Caco-2 (cell line): ENCODE data around the gene EWSR1. TPM values are rescaled to one million over a fixed set of nuclear protein-coding genes. Genes with fewer than 3 reads are reported as not detected.

Experiments used
- BruUV-seq: library from RNA; stranded (reverse); fragments of 400-500 nt; replicated peaks from 2 replicates; lab custom pipeline; 2021; lab: Mats Ljungman, UMichigan
- CTCF ChIA-PET: fragments of 300-600 bp; sonication (Branson Sonifier 250); formaldehyde crosslinking; loops from one replicate; lab custom pipeline; 2022; ENCODE audit warnings: antibody characterized with exemption; lab: Charles Lee
- POLR2A ChIA-PET: fragments of 300-600 bp; sonication (Branson Sonifier 250); formaldehyde crosslinking; loops from one replicate; lab custom pipeline; 2022; ENCODE audit warnings: antibody characterized with exemption; lab: Charles Lee
- DNase-seq, 2 experiments: peaks; one replicate each; pipeline versions ENCODE4 v3.0.0 to v3.0.0-alpha.2; 2020 to 2022
- H3K27me3 ChIP-seq: replicated peaks from 2 replicates; pipeline ENCODE4 v1.6.0; 2011; ENCODE audit warnings: low read length; ENCODE audit not compliant: control insufficient read depth, insufficient read depth
- H3K36me3 ChIP-seq: 2 replicates; pipeline ENCODE4 v1.5.1; 2011; ENCODE audit warnings: low read length; ENCODE audit not compliant: control insufficient read depth, insufficient read depth
- H3K4me1 ChIP-seq: fragments of 250-450 bp; sonication (Bioruptor Pico); 2 replicates; pipeline ENCODE4 v1.5.1; 2020; ENCODE audit warnings: mild to moderate bottlenecking
- H3K4me3 ChIP-seq: 2 replicates; pipeline ENCODE4 v1.5.1; 2011; ENCODE audit warnings: low read depth, mild to moderate bottlenecking, control low read depth, low read length
- H3K9me3 ChIP-seq: fragments of 250-450 bp; sonication (Bioruptor Pico); 2 replicates; pipeline ENCODE4 v1.5.1; 2020; ENCODE audit warnings: mild to moderate bottlenecking, moderate library complexity
- H3K27ac Mint-ChIP-seq: one replicate; pipeline ENCODE4 v1.8.0; 2022; ENCODE audit warnings: mixed read lengths; ENCODE audit not compliant: unreplicated experiment
- H3K27me3 Mint-ChIP-seq: one replicate; pipeline ENCODE4 v1.8.0; 2022; ENCODE audit warnings: mixed read lengths; ENCODE audit not compliant: insufficient read depth, unreplicated experiment
- H3K36me3 Mint-ChIP-seq: one replicate; pipeline ENCODE4 v1.8.0; 2022; ENCODE audit warnings: mild to moderate bottlenecking, mixed read lengths; ENCODE audit not compliant: insufficient read depth, unreplicated experiment
- H3K4me1 Mint-ChIP-seq: one replicate; pipeline ENCODE4 v1.8.0; 2022; ENCODE audit warnings: low read depth, mixed read lengths; ENCODE audit not compliant: unreplicated experiment
- H3K4me3 Mint-ChIP-seq: one replicate; pipeline ENCODE4 v1.8.0; 2022; ENCODE audit warnings: mild to moderate bottlenecking, moderate library complexity, mixed read lengths; ENCODE audit not compliant: unreplicated experiment
- H3K9me3 Mint-ChIP-seq: one replicate; pipeline ENCODE4 v1.8.0; 2022; ENCODE audit warnings: mixed read lengths; ENCODE audit not compliant: unreplicated experiment
- intact Hi-C: fragments of 100-400 bp; cut with micrococcal nuclease; formaldehyde crosslinking; loops from one replicate; pipeline ENCODE4 v1.10.0; 2022; ENCODE audit not compliant: unreplicated experiment
- total RNA-seq: library from RNA; stranded (reverse); gene quantifications from 2 replicates; pipeline ENCODE4 v1.2.3, GENCODE V29; 2022
- TF ChIP-seq, protein P1 (sequence below), 2 experiments: fragments of 200-600 bp in 1 of 2; IDR thresholded peaks; 1 replicate in 1 of 2; 2 replicates in 1 of 2; pipeline versions ENCODE4 v1.5.1 to v1.8.0; 2011 to 2022; ENCODE audit warnings: antibody characterized with exemption in 1 of 2, control low read depth in 1 of 2, inconsistent platforms in 1 of 2, low read depth in 1 of 2, low read length in 1 of 2, mild to moderate bottlenecking in 1 of 2, moderate library complexity in 1 of 2; ENCODE audit not compliant: insufficient read depth in 1 of 2, severe bottlenecking in 1 of 2, unreplicated experiment in 1 of 2

The EWSR1 gene
- total RNA-seq, 1 experiment from 2014 or later, result 358 TPM

DNA sequence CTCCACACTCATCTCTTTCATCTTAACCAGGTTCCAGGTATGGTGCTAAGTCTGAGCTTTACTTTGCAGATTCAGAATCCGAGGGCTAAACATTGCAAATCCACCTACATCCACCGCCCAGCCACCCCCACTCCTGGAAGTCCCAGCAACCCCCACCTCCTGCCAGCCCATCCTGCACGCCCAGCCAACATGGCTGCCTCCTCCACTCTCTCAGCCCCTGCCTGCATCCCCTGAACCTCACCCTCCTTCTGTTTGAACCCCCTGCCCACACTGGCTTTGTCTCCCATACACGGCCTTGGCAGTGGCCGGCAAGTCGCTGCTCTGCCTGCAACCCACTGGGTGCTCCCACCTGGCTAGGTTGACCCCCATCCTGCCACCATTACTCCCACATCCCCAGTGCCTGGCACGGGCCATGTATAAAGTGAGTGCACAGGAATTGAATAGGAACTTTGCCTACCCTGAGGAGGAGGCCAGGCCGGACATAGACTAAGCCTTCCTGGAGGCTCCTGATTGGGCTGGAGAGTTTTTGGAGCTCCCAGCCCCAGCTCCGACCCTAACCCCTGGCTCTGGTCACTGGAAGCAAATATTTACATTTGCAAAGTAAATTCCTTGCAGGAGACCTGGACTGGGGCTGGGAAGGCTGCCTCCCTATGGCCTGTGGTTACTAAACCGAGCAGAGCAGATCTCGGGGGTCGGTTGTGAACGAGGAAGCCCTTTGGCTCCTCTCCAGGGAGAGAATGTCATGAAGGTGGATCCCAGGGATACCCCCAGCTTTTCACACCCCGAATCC, 48.0 kb upstream of the EWSR1 start:
- no peak overlapping the region for H3K4me3 ChIP-seq
- peak; percentile 60 to 61 for DNase-seq
- H3K36me3 ChIP-seq, result no peaks in the 10 kb centered on the region
- H3K27me3 Mint-ChIP-seq, result no peaks in the 10 kb centered on the region
- no peaks in the 10 kb centered on the region for H3K36me3 Mint-ChIP-seq
- H3K4me3 Mint-ChIP-seq, result peak overlapping the region; percentile 49
- ChIA-PET POLR2A (interaction anchor here (1.0 to 2.0 kb wide), 2 partner anchors 14 to 46 kb away, joined by 3 to 7 read pairs; partner anchors contain the start of gene EMID1), CTCF (interaction anchor here (0.6 to 2.0 kb wide), 8 partner anchors 10 to 221 kb away, joined by 3 to 15 read pairs (median 4); partner anchors contain the start of gene EMID1)
- TF ChIP-seq, protein P1, sequence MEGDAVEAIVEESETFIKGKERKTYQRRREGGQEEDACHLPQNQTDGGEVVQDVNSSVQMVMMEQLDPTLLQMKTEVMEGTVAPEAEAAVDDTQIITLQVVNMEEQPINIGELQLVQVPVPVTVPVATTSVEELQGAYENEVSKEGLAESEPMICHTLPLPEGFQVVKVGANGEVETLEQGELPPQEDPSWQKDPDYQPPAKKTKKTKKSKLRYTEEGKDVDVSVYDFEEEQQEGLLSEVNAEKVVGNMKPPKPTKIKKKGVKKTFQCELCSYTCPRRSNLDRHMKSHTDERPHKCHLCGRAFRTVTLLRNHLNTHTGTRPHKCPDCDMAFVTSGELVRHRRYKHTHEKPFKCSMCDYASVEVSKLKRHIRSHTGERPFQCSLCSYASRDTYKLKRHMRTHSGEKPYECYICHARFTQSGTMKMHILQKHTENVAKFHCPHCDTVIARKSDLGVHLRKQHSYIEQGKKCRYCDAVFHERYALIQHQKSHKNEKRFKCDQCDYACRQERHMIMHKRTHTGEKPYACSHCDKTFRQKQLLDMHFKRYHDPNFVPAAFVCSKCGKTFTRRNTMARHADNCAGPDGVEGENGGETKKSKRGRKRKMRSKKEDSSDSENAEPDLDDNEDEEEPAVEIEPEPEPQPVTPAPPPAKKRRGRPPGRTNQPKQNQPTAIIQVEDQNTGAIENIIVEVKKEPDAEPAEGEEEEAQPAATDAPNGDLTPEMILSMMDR (IDR thresholded peaks at IDR 0.05; ENCODE audit: insufficient read depth in 1 of 2, low read depth in 1 of 2, low read length in 1 of 2, severe bottlenecking in 1 of 2, unreplicated experiment in 1 of 2), result peak in 1 of 2 experiments; percentile 9
- peaks cover 13% of the 10 kb centered on the region for H3K4me1 Mint-ChIP-seq
- no TSS peak for BruUV-seq
- no peaks in the 10 kb centered on the region for H3K27me3 ChIP-seq
- H3K9me3 Mint-ChIP-seq, result no peaks in the 10 kb centered on the region
- H3K27ac Mint-ChIP-seq, result peak overlapping the region; percentile 87
- H3K4me1 ChIP-seq, result peaks cover 17% of the 10 kb centered on the region
- intact Hi-C loops, result loop anchor here (2.0 kb wide), 1 partner anchor 17 kb away; no protein-coding TSS in a partner anchor
- H3K9me3 ChIP-seq, result no peaks in the 10 kb centered on the region

DNA sequence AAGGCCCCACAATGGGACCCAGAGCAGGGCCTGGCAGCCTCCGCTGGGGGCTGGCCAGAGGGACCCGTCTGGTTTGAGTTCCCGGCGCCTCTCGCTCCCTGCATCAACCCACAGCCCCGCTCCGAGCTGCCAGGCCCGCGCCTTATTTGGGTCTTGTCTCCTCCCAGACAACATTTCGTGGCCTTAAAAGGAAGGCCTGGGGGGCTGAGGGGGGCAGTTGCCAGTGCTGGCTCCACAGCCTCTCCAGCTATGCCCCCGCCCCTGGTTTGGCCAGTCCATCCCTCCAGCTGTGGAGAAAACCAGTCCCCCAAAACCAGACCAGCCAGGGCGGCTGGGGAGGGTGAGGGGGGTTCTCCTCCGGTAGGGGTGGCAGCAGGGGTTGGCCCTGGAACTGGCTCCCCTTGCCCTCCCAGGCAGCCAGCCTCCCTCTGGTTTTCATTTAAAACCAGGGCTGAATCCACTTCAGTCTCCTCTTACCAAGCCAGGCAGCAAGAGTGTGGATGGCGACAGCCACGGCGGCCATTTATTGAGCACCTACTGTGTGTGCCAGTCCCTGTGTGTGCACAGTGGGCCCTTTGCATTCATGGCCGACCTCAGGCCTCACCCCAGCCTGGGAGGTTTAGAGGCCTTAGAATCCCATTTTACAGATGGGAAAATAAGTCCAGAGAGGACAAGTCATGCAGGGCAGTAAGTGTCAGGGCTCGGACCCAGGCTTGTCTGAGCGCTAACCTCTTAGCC, 43.8 kb upstream of the EWSR1 start:
- H3K27ac Mint-ChIP-seq, result no peak overlapping the region
- no peaks in the 10 kb centered on the region for H3K9me3 Mint-ChIP-seq
- ChIA-PET POLR2A (no interaction called here), CTCF (no interaction called here)
- no peaks in the 10 kb centered on the region for H3K36me3 Mint-ChIP-seq
- Histone ChIP-seq H3K9me3 (no peaks in the 10 kb centered on the region), H3K36me3 (no peaks in the 10 kb centered on the region), H3K27me3 (no peaks in the 10 kb centered on the region), H3K4me1 (peaks cover 17% of the 10 kb centered on the region), H3K4me3 (no peak overlapping the region)
- TF ChIP-seq, protein P1 (IDR thresholded peaks at IDR 0.05; ENCODE audit: insufficient read depth in 1 of 2, low read depth in 1 of 2, low read length in 1 of 2, severe bottlenecking in 1 of 2, unreplicated experiment in 1 of 2), result no peak
- no peaks in the 10 kb centered on the region for H3K27me3 Mint-ChIP-seq
- peaks cover 13% of the 10 kb centered on the region for H3K4me1 Mint-ChIP-seq
- no TSS peak for BruUV-seq
- H3K4me3 Mint-ChIP-seq, result no peak overlapping the region
- intact Hi-C loops, result no loop called here
- no peak for DNase-seq

- BruUV-seq, result no TSS peak
- intact Hi-C loops, result no loop called here
These were observed 43.1 kb upstream of the EWSR1 start for GRCh38 chr22:29224859-29225410.

More at GRCh38 chr22:29224859-29225410, 43.1 kb upstream of the EWSR1 start:
- Histone ChIP-seq H3K27me3 (no peaks in the 10 kb centered on the region), H3K4me1 (peaks cover 13% of the 10 kb centered on the region), H3K36me3 (no peaks in the 10 kb centered on the region), H3K4me3 (no peak overlapping the region), H3K9me3 (no peaks in the 10 kb centered on the region)
- ChIA-PET POLR2A (no interaction called here), CTCF (interaction anchor here (1.3 kb wide), 1 partner anchor 19 kb away, joined by 5 read pairs; the partner anchor contains the start of gene EMID1)
- TF ChIP-seq, protein P1 (IDR thresholded peaks at IDR 0.05; ENCODE audit: insufficient read depth in 1 of 2, low read depth in 1 of 2, low read length in 1 of 2, severe bottlenecking in 1 of 2, unreplicated experiment in 1 of 2), result no peak
- H3K36me3 Mint-ChIP-seq, result no peaks in the 10 kb centered on the region
- no peaks in the 10 kb centered on the region for H3K9me3 Mint-ChIP-seq
- no peak overlapping the region for H3K27ac Mint-ChIP-seq
- H3K27me3 Mint-ChIP-seq, result no peaks in the 10 kb centered on the region
- DNase-seq, result no peak
- H3K4me3 Mint-ChIP-seq, result no peak overlapping the region
- peaks cover 10% of the 10 kb centered on the region for H3K4me1 Mint-ChIP-seq
